GM06990 (cell line): ENCODE measurements around the gene LDHAL6B.

Experiments
- DNase-seq: peaks from one replicate; pipeline ENCODE4 v3.0.0-alpha.2; 2011; ENCODE audit not compliant: insufficient read length; ENCODE audit errors: extremely low read depth
- H3K27me3 ChIP-seq: replicated peaks from 2 replicates; pipeline ENCODE4 v1.6.0; 2011; ENCODE audit warnings: low read length; ENCODE audit not compliant: control insufficient read depth, insufficient read depth
- H3K36me3 ChIP-seq: 2 replicates; pipeline ENCODE4 v1.5.1; 2011; ENCODE audit warnings: low read length; ENCODE audit not compliant: control insufficient read depth, insufficient read depth
- H3K4me3 ChIP-seq: replicated peaks from 2 replicates; pipeline ENCODE4 v1.5.1; 2011; ENCODE audit warnings: low read depth, mild to moderate bottlenecking, control low read depth, low read length
- CTCF ChIP-seq: IDR thresholded peaks from 2 replicates; pipeline ENCODE4 v1.5.1; 2011; ENCODE audit warnings: low read length, control low read depth, mild to moderate bottlenecking, inconsistent platforms; ENCODE audit not compliant: insufficient read depth, poor library complexity, severe bottlenecking

Gene LDHAL6B

GRCh38 chr15:59191855-59192237 is 14.8 kb upstream of the LDHAL6B start:
- H3K4me3 ChIP-seq: no peak overlapping the region
- peaks cover 35% of the 10 kb centered on the region for H3K36me3 ChIP-seq
- no peak for TF ChIP-seq CTCF
- H3K27me3 ChIP-seq: no peaks in the 10 kb centered on the region
- DNase-seq: no peak

GRCh38 chr15:59194639-59195325 is 11.9 kb upstream of the LDHAL6B start:
- DNase-seq: no peak
- H3K36me3 ChIP-seq: peaks cover 39% of the 10 kb centered on the region
- H3K4me3 ChIP-seq: no peak overlapping the region
- no peaks in the 10 kb centered on the region for H3K27me3 ChIP-seq
- TF ChIP-seq CTCF: no peak

- no peak for DNase-seq
- no peak for TF ChIP-seq CTCF
- peaks cover 38% of the 10 kb centered on the region for H3K36me3 ChIP-seq
- H3K27me3 ChIP-seq: no peaks in the 10 kb centered on the region
- no peak overlapping the region for H3K4me3 ChIP-seq
These were observed 10.2 kb upstream of the LDHAL6B start for GRCh38 chr15:59196416-59196815.

GRCh38 chr15:59197454-59197853 is 9.2 kb upstream of the LDHAL6B start:
- H3K4me3 ChIP-seq: no peak overlapping the region
- peaks cover 33% of the 10 kb centered on the region for H3K36me3 ChIP-seq
- DNase-seq: no peak
- H3K27me3 ChIP-seq: no peaks in the 10 kb centered on the region
- no peak for TF ChIP-seq CTCF

GRCh38 chr15:59199626-59200465 is 6.8 kb upstream of the LDHAL6B start:
- no peak for DNase-seq
- H3K4me3 ChIP-seq: no peak overlapping the region
- peaks cover 33% of the 10 kb centered on the region for H3K36me3 ChIP-seq
- no peaks in the 10 kb centered on the region for H3K27me3 ChIP-seq
- TF ChIP-seq CTCF: no peak

GRCh38 chr15:59200560-59200959 is 6.1 kb upstream of the LDHAL6B start:
- TF ChIP-seq CTCF: no peak
- H3K36me3 ChIP-seq: peaks cover 32% of the 10 kb centered on the region
- DNase-seq: no peak
- H3K4me3 ChIP-seq: no peak overlapping the region
- H3K27me3 ChIP-seq: no peaks in the 10 kb centered on the region
